DND-41 (cell line): Measurements from ENCODE around the gene LYSMD3.

ENCODE experiments used
- ATAC-seq: fragments of 200-7000 bp; cut with Tn5 transposase; 3 replicates; pipeline ENCODE4 v1.9.1; 2021; ENCODE audit warnings: low read depth; ENCODE audit not compliant: insufficient read depth
- DNase-seq: peaks from one replicate; pipeline ENCODE4 v3.0.0-alpha.2; 2020
- H2AFZ ChIP-seq: 2 replicates; pipeline ENCODE4 v1.6.0; 2012; ENCODE audit warnings: low read depth, low read length
- H3K27ac ChIP-seq: 2 replicates; pipeline ENCODE4 v1.5.1; 2012; ENCODE audit warnings: low read length, inconsistent platforms
- H3K27me3 ChIP-seq: fragments of 200-600 bp; sonication (generic); 2 replicates; pipeline ENCODE4 v1.6.0; 2012; ENCODE audit warnings: low read length, mild to moderate bottlenecking, inconsistent platforms; ENCODE audit not compliant: insufficient read depth, poor library complexity
- H3K36me3 ChIP-seq: 2 replicates; pipeline ENCODE4 v1.5.1; 2012; ENCODE audit warnings: low read length, inconsistent platforms; ENCODE audit not compliant: insufficient read depth
- H3K4me1 ChIP-seq: 2 replicates; pipeline ENCODE4 v1.5.1; 2012; ENCODE audit warnings: mild to moderate bottlenecking, low read length; ENCODE audit not compliant: insufficient read depth
- H3K4me2 ChIP-seq: 2 replicates; pipeline ENCODE4 v1.6.0; 2012; ENCODE audit warnings: mild to moderate bottlenecking, moderate library complexity, low read length, inconsistent platforms; ENCODE audit not compliant: insufficient read depth
- H3K4me3 ChIP-seq, 2 experiments: fragments of 200-600 bp in 1 of 2; shearing (Covaris generic) in 1 of 2; 2 replicates each; pipeline ENCODE4 v1.5.1; 2012 to 2016; ENCODE audit warnings: inconsistent platforms in 2 of 2, low read length in 2 of 2, mild to moderate bottlenecking in 2 of 2, low read depth in 1 of 2, moderate library complexity in 1 of 2
- H3K79me2 ChIP-seq: 2 replicates; pipeline ENCODE4 v1.6.0; 2012; ENCODE audit warnings: low read length, inconsistent platforms; ENCODE audit not compliant: insufficient read depth
- H3K9ac ChIP-seq: 2 replicates; pipeline ENCODE4 v1.6.0; 2012; ENCODE audit warnings: low read depth, mild to moderate bottlenecking, inconsistent platforms, low read length, moderate library complexity
- H3K9me3 ChIP-seq: 2 replicates; pipeline ENCODE4 v1.5.1; 2012; ENCODE audit warnings: low read length, moderate library complexity, mild to moderate bottlenecking, inconsistent platforms; ENCODE audit not compliant: insufficient read depth, severe bottlenecking
- H4K20me1 ChIP-seq: 2 replicates; pipeline ENCODE4 v1.6.0; 2012; ENCODE audit warnings: low read length; ENCODE audit not compliant: insufficient read depth
- EZH2 ChIP-seq: IDR thresholded peaks from 3 replicates; pipeline ENCODE4 v1.6.1; 2012; ENCODE audit warnings: borderline replicate concordance, low read depth, mild to moderate bottlenecking, moderate library complexity, low read length, inconsistent platforms; ENCODE audit not compliant: severe bottlenecking
- TF ChIP-seq, protein P1 (sequence below): IDR thresholded peaks from 2 replicates; pipeline ENCODE4 v1.5.1; 2012; ENCODE audit warnings: borderline replicate concordance, low read length, moderate library complexity, mild to moderate bottlenecking; ENCODE audit not compliant: poor library complexity, severe bottlenecking; ENCODE audit errors: extremely low read depth

The LYSMD3 gene

GRCh38 chr5:90550963-90551362 is 21.6 kb upstream of the LYSMD3 start:
- no peak overlapping the region for H3K4me3 ChIP-seq
- H3K79me2 ChIP-seq: no peaks in the 10 kb centered on the region
- TF ChIP-seq EZH2: no peak
- TF ChIP-seq, protein P1, sequence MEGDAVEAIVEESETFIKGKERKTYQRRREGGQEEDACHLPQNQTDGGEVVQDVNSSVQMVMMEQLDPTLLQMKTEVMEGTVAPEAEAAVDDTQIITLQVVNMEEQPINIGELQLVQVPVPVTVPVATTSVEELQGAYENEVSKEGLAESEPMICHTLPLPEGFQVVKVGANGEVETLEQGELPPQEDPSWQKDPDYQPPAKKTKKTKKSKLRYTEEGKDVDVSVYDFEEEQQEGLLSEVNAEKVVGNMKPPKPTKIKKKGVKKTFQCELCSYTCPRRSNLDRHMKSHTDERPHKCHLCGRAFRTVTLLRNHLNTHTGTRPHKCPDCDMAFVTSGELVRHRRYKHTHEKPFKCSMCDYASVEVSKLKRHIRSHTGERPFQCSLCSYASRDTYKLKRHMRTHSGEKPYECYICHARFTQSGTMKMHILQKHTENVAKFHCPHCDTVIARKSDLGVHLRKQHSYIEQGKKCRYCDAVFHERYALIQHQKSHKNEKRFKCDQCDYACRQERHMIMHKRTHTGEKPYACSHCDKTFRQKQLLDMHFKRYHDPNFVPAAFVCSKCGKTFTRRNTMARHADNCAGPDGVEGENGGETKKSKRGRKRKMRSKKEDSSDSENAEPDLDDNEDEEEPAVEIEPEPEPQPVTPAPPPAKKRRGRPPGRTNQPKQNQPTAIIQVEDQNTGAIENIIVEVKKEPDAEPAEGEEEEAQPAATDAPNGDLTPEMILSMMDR: no peak
- no peak overlapping the region for H3K27ac ChIP-seq
- no peak overlapping the region for H3K9ac ChIP-seq
- no peak overlapping the region for H3K4me2 ChIP-seq
- no peaks in the 10 kb centered on the region for H3K36me3 ChIP-seq
- H3K4me1 ChIP-seq: no peaks in the 10 kb centered on the region
- ATAC-seq (no peak), DNase-seq (no peak)
- H4K20me1 ChIP-seq: no peaks in the 10 kb centered on the region
- H3K27me3 ChIP-seq: peaks cover 8% of the 10 kb centered on the region
- no peak overlapping the region for H2AFZ ChIP-seq
- no peaks in the 10 kb centered on the region for H3K9me3 ChIP-seq

- TF ChIP-seq, protein P1: no peak
- TF ChIP-seq EZH2: no peak
- no peak for ATAC-seq
- Histone ChIP-seq H3K36me3 (no peaks in the 10 kb centered on the region), H3K9ac (no peak overlapping the region), H3K4me2 (no peak overlapping the region), H3K4me1 (no peaks in the 10 kb centered on the region), H2AFZ (no peak overlapping the region), H3K27ac (no peak overlapping the region), H3K79me2 (no peaks in the 10 kb centered on the region), H3K4me3 (no peak overlapping the region), H3K9me3 (no peaks in the 10 kb centered on the region), H3K27me3 (peaks cover 12% of the 10 kb centered on the region), H4K20me1 (no peaks in the 10 kb centered on the region)
- no peak for DNase-seq
Observed at GRCh38 chr5:90549729-90550275, 20.4 kb upstream of the LYSMD3 start.

GRCh38 chr5:90549223-90549622 is 19.8 kb upstream of the LYSMD3 start:
- Histone ChIP-seq H3K27ac (no peak overlapping the region), H3K4me1 (no peaks in the 10 kb centered on the region), H3K9me3 (no peaks in the 10 kb centered on the region), H4K20me1 (no peaks in the 10 kb centered on the region), H3K36me3 (no peaks in the 10 kb centered on the region), H2AFZ (no peak overlapping the region), H3K27me3 (peaks cover 12% of the 10 kb centered on the region), H3K4me2 (no peak overlapping the region), H3K4me3 (no peak overlapping the region), H3K9ac (no peak overlapping the region), H3K79me2 (no peaks in the 10 kb centered on the region)
- ATAC-seq (no peak), DNase-seq (no peak)
- TF ChIP-seq EZH2: no peak
- TF ChIP-seq, protein P1: no peak

DNA sequence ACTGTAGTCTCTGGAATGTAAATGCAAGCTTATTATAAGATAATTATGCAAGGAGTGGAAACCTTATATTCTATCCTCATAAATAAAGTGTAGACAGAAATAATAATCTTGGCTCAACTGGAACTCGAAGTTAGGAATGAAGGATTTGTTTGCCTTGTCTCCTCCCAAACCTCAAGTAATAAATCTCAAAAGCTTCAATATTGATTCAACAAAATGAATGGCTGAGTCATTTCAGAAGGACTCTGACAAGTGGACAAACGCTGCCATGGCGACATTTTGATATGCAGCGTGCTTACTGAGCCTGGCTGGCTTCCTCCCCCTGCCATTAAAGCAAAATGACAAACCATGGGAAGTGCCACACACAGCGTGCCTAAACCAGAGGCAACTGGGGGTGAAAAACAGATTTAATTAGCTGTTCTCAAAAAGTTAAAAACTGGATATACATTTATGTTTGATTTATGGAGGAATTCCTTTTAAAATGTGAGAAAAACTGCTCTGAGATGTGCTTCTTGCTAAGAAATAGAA is 18.7 kb upstream of the LYSMD3 start:
- Histone ChIP-seq H3K9ac (no peak overlapping the region), H2AFZ (no peak overlapping the region), H3K4me2 (no peak overlapping the region), H4K20me1 (no peaks in the 10 kb centered on the region), H3K27me3 (peaks cover 12% of the 10 kb centered on the region), H3K27ac (no peak overlapping the region), H3K4me3 (no peak overlapping the region), H3K4me1 (no peaks in the 10 kb centered on the region), H3K79me2 (no peaks in the 10 kb centered on the region), H3K9me3 (no peaks in the 10 kb centered on the region), H3K36me3 (no peaks in the 10 kb centered on the region)
- DNase-seq (no peak), ATAC-seq (no peak)
- TF ChIP-seq, protein P1: no peak
- TF ChIP-seq EZH2: no peak
